HepG2 (cell line): ENCODE data around the gene NKD2. TPM values are rescaled to one million over a fixed set of nuclear protein-coding genes. Genes with fewer than 3 reads are reported as not detected.

Source experiments
- ATAC-seq: fragments of 200-7000 bp; cut with Tn5 transposase; 3 replicates; pipeline ENCODE4 v1.9.1; 2020; ENCODE audit warnings: mild to moderate bottlenecking, moderate library complexity
- BruUV-seq: library from RNA; stranded (reverse); fragments of 400-500 nt; replicated peaks from 2 replicates; lab custom pipeline; 2021; lab: Mats Ljungman, UMichigan
- CTCF ChIA-PET: fragments of 300-600 bp; formaldehyde crosslinking; extraction: SDS; loops from one replicate; lab custom pipeline; 2021; ENCODE audit warnings: low total read pairs, inconsistent platforms, low intra/inter-chr PET ratio; lab: Yijun Ruan, JAX
- POLR2A ChIA-PET: fragments of 350-600 bp; sonication (Branson Sonifier 250); formaldehyde crosslinking; loops from one replicate; lab custom pipeline; 2020; ENCODE audit warnings: antibody characterized with exemption, inconsistent platforms; lab: Yijun Ruan, JAX
- DNase-seq: peaks from one replicate; pipeline ENCODE4 v3.0.0-alpha.2; 2015; ENCODE audit warnings: low spot score
- FAIRE-seq: peaks from 3 replicates; lab custom pipeline; 2011; peaks lifted over from hg19 to GRCh38; lab: Jason Lieb, UNC
- H2AFZ ChIP-seq: one replicate; pipeline ENCODE4 v1.6.1; 2011; ENCODE audit warnings: low read length, inconsistent platforms
- H3K27ac ChIP-seq: fragments of 300-600 bp; 3 replicates; pipeline ENCODE4 v1.8.0; 2011; ENCODE audit warnings: mixed run types, mild to moderate bottlenecking, mixed read lengths, low read length, inconsistent platforms; ENCODE audit not compliant: insufficient read depth; ENCODE audit errors: extremely low read length
- H3K27me3 ChIP-seq, 2 experiments: fragments of 200-600 bp in 1 of 2; 2 replicates in 1 of 2; 3 replicates in 1 of 2; pipeline versions ENCODE4 v1.6.0 to v1.8.0; 2011; ENCODE audit warnings: low read length in 2 of 2, mild to moderate bottlenecking in 2 of 2, moderate library complexity in 2 of 2, inconsistent platforms in 1 of 2; ENCODE audit not compliant: insufficient read depth in 2 of 2, control insufficient read depth in 1 of 2
- H3K36me3 ChIP-seq, 2 experiments: fragments of 200-600 bp in 1 of 2; replicated peaks in 1 of 2; 2 replicates in 1 of 2; 3 replicates in 1 of 2; pipeline versions ENCODE4 v1.5.1 to v1.8.0; 2011; ENCODE audit warnings: low read length in 2 of 2, inconsistent platforms in 1 of 2; ENCODE audit not compliant: insufficient read depth in 2 of 2, control insufficient read depth in 1 of 2
- H3K4me1 ChIP-seq: 2 replicates; pipeline ENCODE4 v1.5.1; 2012; ENCODE audit warnings: low read length, inconsistent platforms; ENCODE audit not compliant: insufficient read depth
- H3K4me2 ChIP-seq: 2 replicates; pipeline ENCODE4 v1.6.0; 2011; ENCODE audit warnings: low read depth, low read length, inconsistent platforms
- H3K4me3 ChIP-seq, 3 experiments: fragments of 200-600 bp in 1 of 3; sonication (generic), shearing (Covaris generic) in 1 of 3; replicated peaks in 1 of 3; 2 replicates each; pipeline ENCODE4 v1.5.1; 2011 to 2016; ENCODE audit warnings: low read length in 3 of 3, inconsistent platforms in 2 of 3, low read depth in 2 of 3, mild to moderate bottlenecking in 2 of 3, control low read depth in 1 of 3, mixed read lengths in 1 of 3; ENCODE audit not compliant: insufficient read depth in 1 of 3
- H3K79me2 ChIP-seq: one replicate; pipeline ENCODE4 v1.6.1; 2011; ENCODE audit warnings: low read length, inconsistent platforms; ENCODE audit not compliant: insufficient read depth
- H3K9ac ChIP-seq: 2 replicates; pipeline ENCODE4 v1.6.0; 2011; ENCODE audit warnings: mild to moderate bottlenecking, low read depth, low read length, inconsistent platforms; ENCODE audit not compliant: insufficient read depth
- H3K9me3 ChIP-seq: 2 replicates; pipeline ENCODE4 v1.5.1; 2012; ENCODE audit warnings: mild to moderate bottlenecking, low read length
- H4K20me1 ChIP-seq: 2 replicates; pipeline ENCODE4 v1.6.0; 2011; ENCODE audit warnings: inconsistent platforms, mild to moderate bottlenecking, low read length, moderate library complexity; ENCODE audit not compliant: insufficient read depth
- AGO2 ChIP-seq: fragments of 200-400 bp; formaldehyde crosslinking; optimal IDR thresholded peaks from 2 replicates; pipeline ENCODE3; 2017; ENCODE audit warnings: mild to moderate bottlenecking, low read depth, low read length, moderate library complexity
- EED ChIP-seq: sonication (generic); formaldehyde crosslinking; IDR thresholded peaks from 2 replicates; pipeline ENCODE4 v1.5.0; 2020; ENCODE audit warnings: mild to moderate bottlenecking, missing genetic modification reagents
- RBM22 ChIP-seq: fragments of 200-400 bp; formaldehyde crosslinking; optimal IDR thresholded peaks from 2 replicates; pipeline ENCODE3; 2017; ENCODE audit warnings: mild to moderate bottlenecking, low read length, moderate library complexity
- SALL1 ChIP-seq: sonication (generic); formaldehyde crosslinking; IDR thresholded peaks from 2 replicates; pipeline ENCODE4 v1.8.0; 2022; ENCODE audit warnings: mild to moderate bottlenecking, missing genetic modification reagents
- ZNF33A ChIP-seq: sonication (generic); formaldehyde crosslinking; IDR thresholded peaks from 2 replicates; pipeline ENCODE4 v1.5.1; 2020; ENCODE audit warnings: missing genetic modification reagents, mild to moderate bottlenecking, moderate library complexity, borderline replicate concordance
- ZNF556 ChIP-seq: sonication (generic); formaldehyde crosslinking; IDR thresholded peaks from 2 replicates; pipeline ENCODE4 v1.4.0; 2020; ENCODE audit warnings: mild to moderate bottlenecking, missing genetic modification reagents, borderline replicate concordance
- ZNF558 ChIP-seq: sonication (generic); formaldehyde crosslinking; IDR thresholded peaks from 2 replicates; pipeline ENCODE4 v1.9.0; 2022; ENCODE audit warnings: mild to moderate bottlenecking, missing genetic modification reagents, borderline replicate concordance
- WGBS: methylation state at CpG from one replicate; pipeline ENCODE4 v1.1.6; 2017; ENCODE audit warnings: low lambda C conversion rate; 5-methylcytosine and 5-hydroxymethylcytosine counted together
- in situ Hi-C: cut with HindIII; loops from 2 replicates; pipeline ENCODE4 v1.10.0; 2017; ENCODE audit warnings: low pct_unique_long_range_greater_than_20kb; ENCODE audit not compliant: extremely low pct_ligation_motif_present
- intact Hi-C: fragments of 100-400 bp; cut with micrococcal nuclease; formaldehyde crosslinking; loops from one replicate; pipeline ENCODE4 v1.10.0; 2022; ENCODE audit not compliant: unreplicated experiment
- polyA plus RNA-seq, 8 experiments: library from polyadenylated mRNA; depleted of rRNA in 3 of 8; stranded (reverse) in 7 of 8; unstranded in 1 of 8; fragments of >200 nt; fragmentation: Illumina TruSeq in 4 of 8; extraction: Trizol in 4 of 8; gene quantifications; 2 replicates each; pipeline versions ENCODE4 v1.2.1 to v1.2.3, GENCODE V29; 2011 to 2016; ENCODE audit warnings: low read depth in 4 of 8, missing spikeins in 1 of 8, mixed read lengths in 1 of 8; ENCODE audit not compliant: insufficient read depth in 1 of 8
- total RNA-seq, 5 experiments: library from RNA; depleted of rRNA; stranded (reverse); fragments of >200 nt; fragmentation: Illumina TruSeq; extraction: Trizol; gene quantifications; 2 replicates each; pipeline ENCODE4 v1.2.3, GENCODE V29; 2016; ENCODE audit warnings: low read depth in 1 of 5
- TF ChIP-seq, protein P1 (sequence below): sonication (generic); formaldehyde crosslinking; conservative IDR thresholded peaks from 2 replicates; pipeline ENCODE4 v1.8.0; 2022; ENCODE audit warnings: missing genetic modification reagents
- TF ChIP-seq, protein P2 (sequence below): sonication (generic); formaldehyde crosslinking; IDR thresholded peaks from 2 replicates; pipeline ENCODE4 v1.8.0; 2022; ENCODE audit warnings: low read depth, missing genetic modification reagents

Gene NKD2
- total and polyA plus RNA-seq, 2 of the 13 experiments (the other 11 are each of a cell fraction or from before 2014, with no cell fraction given), result 0.53 to 0.82 TPM

DNA sequence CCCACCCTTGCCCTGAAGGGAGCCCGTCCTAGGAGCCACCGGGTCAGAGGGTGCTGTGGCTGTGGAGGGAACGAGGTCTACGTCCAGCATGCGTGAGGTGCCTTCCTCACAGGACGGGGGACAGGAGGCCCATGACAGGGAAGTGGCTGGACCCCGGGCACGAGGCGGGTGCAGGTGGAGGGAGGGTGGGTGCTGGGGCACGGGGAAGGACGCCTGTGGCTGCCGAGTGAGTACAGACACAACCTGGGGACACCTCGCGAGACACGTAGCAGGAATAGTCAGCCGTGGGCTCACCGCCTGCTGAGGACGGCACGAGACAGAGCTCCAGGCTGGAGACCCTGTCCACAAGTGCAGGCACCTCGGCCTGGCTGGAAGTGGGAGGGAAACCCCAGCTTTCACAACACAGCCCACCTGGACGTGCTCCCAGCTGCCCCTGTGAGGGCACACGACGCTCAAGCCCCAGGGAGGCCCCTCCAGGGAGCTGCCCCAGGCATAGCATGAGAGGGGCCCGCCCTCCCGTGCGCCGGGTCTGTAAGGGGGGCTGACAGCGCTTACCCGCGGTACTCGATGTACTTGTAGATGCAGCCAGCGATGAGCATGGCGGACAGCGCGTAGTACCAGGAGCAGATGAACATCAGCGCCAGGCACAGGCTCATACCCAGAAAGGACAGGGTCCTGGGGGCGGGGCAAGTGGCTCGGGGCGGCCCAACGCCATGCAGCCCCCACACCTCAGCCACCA is 66.4 kb downstream of the NKD2 start:
- no peaks in the 10 kb centered on the region for H3K4me1 ChIP-seq

DNA sequence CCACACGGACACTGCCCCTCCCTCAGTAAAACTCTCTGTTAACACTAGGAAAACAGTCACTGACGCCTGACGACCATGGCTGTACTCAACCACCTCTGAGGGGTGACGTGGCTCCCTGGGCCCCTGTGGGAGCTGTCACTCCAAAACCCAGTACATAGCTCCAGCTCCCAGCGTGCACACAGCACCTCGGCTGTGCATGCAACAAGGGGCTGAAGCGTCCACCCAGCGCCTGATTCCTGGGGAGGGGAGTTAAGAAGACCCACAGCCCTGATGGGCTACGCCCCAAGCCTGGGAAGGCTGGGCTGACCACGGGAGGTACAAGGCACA is 66.9 kb downstream of the NKD2 start:
- FAIRE-seq (no peak), DNase-seq (no peak)
- Histone ChIP-seq H3K79me2 (no peaks in the 10 kb centered on the region), H3K4me2 (no peak overlapping the region), H3K9ac (no peak overlapping the region)
- TF ChIP-seq RBM22 (peak; percentile 41), EED (CRISPR knock-in tag) (no peak), AGO2 (peak; percentile 68), ZNF33A (CRISPR knock-in tag) (no peak), ZNF558 (no peak), SALL1 (no peak)
- TF ChIP-seq, protein P1, sequence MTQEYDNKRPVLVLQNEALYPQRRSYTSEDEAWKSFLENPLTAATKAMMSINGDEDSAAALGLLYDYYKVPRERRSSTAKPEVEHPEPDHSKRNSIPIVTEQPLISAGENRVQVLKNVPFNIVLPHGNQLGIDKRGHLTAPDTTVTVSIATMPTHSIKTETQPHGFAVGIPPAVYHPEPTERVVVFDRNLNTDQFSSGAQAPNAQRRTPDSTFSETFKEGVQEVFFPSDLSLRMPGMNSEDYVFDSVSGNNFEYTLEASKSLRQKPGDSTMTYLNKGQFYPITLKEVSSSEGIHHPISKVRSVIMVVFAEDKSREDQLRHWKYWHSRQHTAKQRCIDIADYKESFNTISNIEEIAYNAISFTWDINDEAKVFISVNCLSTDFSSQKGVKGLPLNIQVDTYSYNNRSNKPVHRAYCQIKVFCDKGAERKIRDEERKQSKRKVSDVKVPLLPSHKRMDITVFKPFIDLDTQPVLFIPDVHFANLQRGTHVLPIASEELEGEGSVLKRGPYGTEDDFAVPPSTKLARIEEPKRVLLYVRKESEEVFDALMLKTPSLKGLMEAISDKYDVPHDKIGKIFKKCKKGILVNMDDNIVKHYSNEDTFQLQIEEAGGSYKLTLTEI, result no peak
- TF ChIP-seq, all 625 proteins: peak for 2
- Histone ChIP-seq H3K27ac (no peak overlapping the region), H4K20me1 (no peaks in the 10 kb centered on the region), H2AFZ (no peak overlapping the region), H3K36me3 (peaks cover 15 to 46% of the 10 kb centered on the region in 2 experiments; a peak in 4 of 5 replicates), H3K4me3 (no peak overlapping the region), H3K4me1 (no peaks in the 10 kb centered on the region), H3K9me3 (no peaks in the 10 kb centered on the region), H3K27me3 (no peaks in the 10 kb centered on the region)
- CTCF ChIA-PET, result no interaction called here
- ATAC-seq, result peak; percentile 4; the same call in 1 of the 3 replicates
- intact Hi-C loops (no loop called here), in situ Hi-C loops (no loop called here)
- POLR2A ChIA-PET, result no interaction called here
- WGBS, result 100% methylated on average over 2 of the region's 10 CpGs
- no TSS peak for BruUV-seq

More for the DNA sequence above, 66.4 kb downstream of the NKD2 start:
- H3K27me3 ChIP-seq, result no peaks in the 10 kb centered on the region
- FAIRE-seq (no peak), ATAC-seq (peak; percentile 6; the same call in 2 of the 3 replicates), DNase-seq (no peak)
- WGBS, result 95% methylated on average over 23 of the region's 40 CpGs
- no peak overlapping the region for H2AFZ ChIP-seq
- H4K20me1 ChIP-seq, result no peaks in the 10 kb centered on the region
- no peak overlapping the region for H3K27ac ChIP-seq
- TF ChIP-seq AGO2 (peak; percentile 60), ZNF556 (CRISPR knock-in tag) (no peak)
- TF ChIP-seq, protein P2, sequence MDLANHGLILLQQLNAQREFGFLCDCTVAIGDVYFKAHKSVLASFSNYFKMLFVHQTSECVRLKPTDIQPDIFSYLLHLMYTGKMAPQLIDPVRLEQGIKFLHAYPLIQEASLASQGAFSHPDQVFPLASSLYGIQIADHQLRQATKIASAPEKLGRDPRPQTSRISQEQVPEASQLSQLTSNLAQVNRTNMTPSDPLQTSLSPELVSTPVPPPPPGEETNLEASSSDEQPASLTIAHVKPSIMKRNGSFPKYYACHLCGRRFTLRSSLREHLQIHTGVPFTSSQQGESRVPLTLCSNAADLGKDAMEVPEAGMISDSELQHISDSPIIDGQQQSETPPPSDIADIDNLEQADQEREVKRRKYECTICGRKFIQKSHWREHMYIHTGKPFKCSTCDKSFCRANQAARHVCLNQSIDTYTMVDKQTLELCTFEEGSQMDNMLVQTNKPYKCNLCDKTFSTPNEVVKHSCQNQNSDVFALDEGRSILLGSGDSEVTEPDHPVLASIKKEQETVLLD (CRISPR knock-in tag), result no peak
- H3K4me2 ChIP-seq, result no peak overlapping the region
- POLR2A ChIA-PET, result no interaction called here
- H3K4me3 ChIP-seq, result no peak overlapping the region
- no peaks in the 10 kb centered on the region for H3K79me2 ChIP-seq
- intact Hi-C loops (no loop called here), in situ Hi-C loops (no loop called here)
- CTCF ChIA-PET, result no interaction called here
- no peak overlapping the region for H3K9ac ChIP-seq
- no peaks in the 10 kb centered on the region for H3K9me3 ChIP-seq
- H3K36me3 ChIP-seq, result peaks cover 13 to 42% of the 10 kb centered on the region in 2 experiments; a peak in 4 of 5 replicates
- BruUV-seq, result no TSS peak
